Limb (tissue), 2 donors: ENCODE measurements around the gene ZNF385C.

Experiments used
- DNase-seq, 2 donors: peaks; one replicate each; pipeline ENCODE4 v3.0.0-alpha.2; 2016; ENCODE audit errors: extremely low spot score in 2 of 2

Gene ZNF385C

GRCh38 chr17:42107597-42108576 lies 9.6 kb upstream of the ZNF385C start:
- peak; percentile 43 to 87 for DNase-seq

- no peak for DNase-seq
These were observed 8.9 kb upstream of the ZNF385C start for GRCh38 chr17:42107124-42107523.

GRCh38 chr17:42106009-42106408 lies 7.7 kb upstream of the ZNF385C start:
- DNase-seq: no peak

- no peak for DNase-seq
These were observed 6.0 kb upstream of the ZNF385C start for GRCh38 chr17:42104264-42104663.

- DNase-seq: no peak
These were observed 5.1 kb upstream of the ZNF385C start for GRCh38 chr17:42103221-42103954.

GRCh38 chr17:42101513-42102292 lies 3.4 kb upstream of the ZNF385C start:
- DNase-seq: peak in 1 of 2 donors; percentile 86

GRCh38 chr17:42098730-42099399 lies 592 bp upstream of the ZNF385C start:
- DNase-seq: peak in 1 of 2 donors; percentile 51

GRCh38 chr17:42096360-42097111 lies 1.7 kb downstream of the ZNF385C start:
- no peak for DNase-seq

GRCh38 chr17:42094375-42095069 lies 3.8 kb downstream of the ZNF385C start:
- DNase-seq: no peak

- no peak for DNase-seq
These were observed 5.3 kb downstream of the ZNF385C start for GRCh38 chr17:42092939-42093338.

GRCh38 chr17:42090964-42091790 lies 7.1 kb downstream of the ZNF385C start:
- no peak for DNase-seq

- no peak for DNase-seq
These were observed 9.5 kb downstream of the ZNF385C start for GRCh38 chr17:42088736-42089135.

- DNase-seq: peak in 1 of 2 donors; percentile 57
These were observed 10.3 kb downstream of the ZNF385C start for GRCh38 chr17:42087736-42088705.

- no peak for DNase-seq
These were observed 11.1 kb downstream of the ZNF385C start for GRCh38 chr17:42087042-42087701.

GRCh38 chr17:42081516-42082129 lies 16.6 kb downstream of the ZNF385C start:
- DNase-seq: no peak

- no peak for DNase-seq
These were observed 18.7 kb downstream of the ZNF385C start for GRCh38 chr17:42079541-42079940.
